ENCODE measurements around the gene CAMSAP3.

The CAMSAP3 gene

DNA sequence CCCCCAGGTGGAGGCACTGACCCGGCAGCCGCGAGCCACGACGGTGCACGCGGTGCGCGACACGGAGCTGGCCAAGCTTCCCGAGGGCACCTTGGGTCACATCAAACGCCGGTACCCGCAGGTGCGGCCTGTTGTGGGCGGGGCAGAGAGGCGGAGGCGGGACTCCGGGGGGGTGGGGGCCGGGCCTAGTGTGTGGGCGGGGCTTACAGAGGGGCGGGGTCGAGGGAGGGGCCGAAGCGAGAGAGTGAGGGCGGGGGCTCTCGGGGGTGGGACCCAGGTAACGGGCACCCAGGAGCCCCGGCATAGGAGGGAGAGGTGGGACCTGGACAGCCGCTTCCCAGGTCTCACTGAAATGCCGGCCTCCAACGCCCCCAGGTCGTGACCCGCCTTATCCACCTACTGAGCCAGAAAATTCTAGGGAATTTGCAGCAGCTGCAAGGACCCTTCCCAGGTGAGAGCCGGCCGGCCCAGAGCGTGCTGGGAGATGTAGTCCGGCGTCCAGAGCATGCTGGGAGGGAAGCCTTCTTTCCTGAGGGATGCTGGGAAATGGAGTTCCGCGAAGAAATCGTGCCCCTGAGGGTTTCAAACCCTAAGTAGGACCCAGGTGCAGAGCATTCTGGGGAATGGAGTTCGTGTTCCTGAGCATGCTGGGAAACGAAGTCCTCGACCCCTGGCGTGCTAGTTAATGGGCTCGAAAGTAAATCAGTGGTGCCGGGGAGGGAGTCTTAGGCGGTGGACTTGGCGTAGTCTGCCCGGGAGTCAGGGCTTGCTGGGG, 44.5 kb upstream of the CAMSAP3 start:
- in situ Hi-C loops (cut with MboI; ENCODE audit: low pct_unique_long_range_greater_than_20kb, low sequenced_read_pairs, unreplicated experiment) = loop anchor here (25.0 kb wide), 1 partner anchor 261 kb away; no protein-coding TSS in a partner anchor
- DNase-seq (ENCODE audit: low spot score) = peak; percentile 69
- TF ChIP-seq, protein P1, sequence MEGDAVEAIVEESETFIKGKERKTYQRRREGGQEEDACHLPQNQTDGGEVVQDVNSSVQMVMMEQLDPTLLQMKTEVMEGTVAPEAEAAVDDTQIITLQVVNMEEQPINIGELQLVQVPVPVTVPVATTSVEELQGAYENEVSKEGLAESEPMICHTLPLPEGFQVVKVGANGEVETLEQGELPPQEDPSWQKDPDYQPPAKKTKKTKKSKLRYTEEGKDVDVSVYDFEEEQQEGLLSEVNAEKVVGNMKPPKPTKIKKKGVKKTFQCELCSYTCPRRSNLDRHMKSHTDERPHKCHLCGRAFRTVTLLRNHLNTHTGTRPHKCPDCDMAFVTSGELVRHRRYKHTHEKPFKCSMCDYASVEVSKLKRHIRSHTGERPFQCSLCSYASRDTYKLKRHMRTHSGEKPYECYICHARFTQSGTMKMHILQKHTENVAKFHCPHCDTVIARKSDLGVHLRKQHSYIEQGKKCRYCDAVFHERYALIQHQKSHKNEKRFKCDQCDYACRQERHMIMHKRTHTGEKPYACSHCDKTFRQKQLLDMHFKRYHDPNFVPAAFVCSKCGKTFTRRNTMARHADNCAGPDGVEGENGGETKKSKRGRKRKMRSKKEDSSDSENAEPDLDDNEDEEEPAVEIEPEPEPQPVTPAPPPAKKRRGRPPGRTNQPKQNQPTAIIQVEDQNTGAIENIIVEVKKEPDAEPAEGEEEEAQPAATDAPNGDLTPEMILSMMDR (IDR thresholded peaks at IDR 0.05; ENCODE audit: extremely low read depth, insufficient read depth, missing control alignments) = no peak

DNA sequence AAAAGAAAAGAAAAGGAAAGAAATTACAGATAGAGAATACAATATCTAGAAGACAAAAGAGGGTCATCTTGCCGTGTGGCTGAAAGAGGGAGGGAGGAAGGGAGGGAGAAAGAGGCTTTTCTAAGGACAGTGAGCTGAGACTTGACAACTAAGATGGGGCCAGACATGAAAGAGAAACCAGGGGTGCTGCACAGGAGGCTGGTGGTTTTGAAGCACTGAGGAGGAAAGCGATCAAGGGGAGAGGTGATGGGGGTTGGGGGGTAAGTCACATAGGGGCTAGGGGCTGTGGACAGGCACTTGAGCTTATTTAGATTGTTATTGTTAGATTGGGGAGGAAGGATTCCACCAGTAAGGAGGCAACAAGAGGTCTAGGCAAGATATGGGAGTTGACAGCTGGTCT, 42.9 kb upstream of the CAMSAP3 start:
- DNase-seq (ENCODE audit: low spot score) = peak; percentile 72
- TF ChIP-seq, protein P1 (IDR thresholded peaks at IDR 0.05; ENCODE audit: extremely low read depth, insufficient read depth, missing control alignments) = no peak
- in situ Hi-C loops (cut with MboI; ENCODE audit: low pct_unique_long_range_greater_than_20kb, low sequenced_read_pairs, unreplicated experiment) = loop anchor here (25.0 kb wide), 1 partner anchor 260 kb away; no protein-coding TSS in a partner anchor

- TF ChIP-seq, protein P1 (IDR thresholded peaks at IDR 0.05; ENCODE audit: extremely low read depth, insufficient read depth, missing control alignments) = no peak
- in situ Hi-C loops (cut with MboI; ENCODE audit: low pct_unique_long_range_greater_than_20kb, low sequenced_read_pairs, unreplicated experiment) = loop anchor here (25.0 kb wide), 1 partner anchor 258 kb away; no protein-coding TSS in a partner anchor
- no peak for DNase-seq (ENCODE audit: low spot score)
Measured at GRCh38 chr19:7554565-7554964, 41.1 kb upstream of the CAMSAP3 start.

DNA sequence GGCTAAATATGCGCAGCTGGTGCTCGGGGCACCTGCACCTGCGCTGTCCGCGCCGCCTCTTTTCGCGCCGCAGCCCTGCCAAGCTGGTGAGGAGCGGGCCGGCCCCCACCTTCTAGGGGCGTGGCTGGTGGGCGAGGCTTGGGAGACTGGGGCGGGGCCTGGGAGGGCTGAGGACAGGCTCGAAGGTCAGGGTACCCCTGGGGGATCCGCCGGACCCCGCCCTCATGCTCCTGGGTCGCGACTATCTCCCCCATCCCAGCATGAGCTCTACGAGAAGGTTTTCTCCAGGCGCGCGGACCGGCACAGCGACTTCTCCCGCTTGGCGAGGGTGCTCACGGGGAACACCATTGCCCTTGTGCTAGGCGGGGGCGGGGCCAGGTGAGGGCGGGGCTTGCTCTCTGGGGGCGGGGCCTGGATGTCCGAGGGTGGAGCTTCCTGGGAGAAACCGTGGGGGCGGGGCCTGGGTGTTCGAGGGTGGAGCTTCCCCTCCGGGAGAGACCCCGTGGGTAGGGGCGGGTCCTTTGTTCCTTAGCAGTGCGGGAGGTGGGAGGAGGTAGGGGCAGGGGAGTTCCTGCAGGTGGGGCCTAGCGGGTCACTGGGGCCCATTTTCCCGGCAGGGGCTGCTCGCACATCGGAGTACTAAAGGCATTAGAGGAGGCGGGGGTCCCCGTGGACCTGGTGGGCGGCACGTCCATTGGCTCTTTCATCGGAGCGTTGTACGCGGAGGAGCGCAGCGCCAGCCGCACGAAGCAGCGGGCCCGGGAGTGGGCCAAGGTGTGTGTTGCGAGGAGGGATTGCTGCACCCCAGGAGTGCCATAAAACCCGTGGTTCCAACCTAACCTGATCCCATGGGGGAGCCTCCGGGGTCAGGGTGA, 40.4 kb upstream of the CAMSAP3 start:
- no peak for DNase-seq (ENCODE audit: low spot score)
- TF ChIP-seq, protein P1 (IDR thresholded peaks at IDR 0.05; ENCODE audit: extremely low read depth, insufficient read depth, missing control alignments) = no peak
- in situ Hi-C loops (cut with MboI; ENCODE audit: low pct_unique_long_range_greater_than_20kb, low sequenced_read_pairs, unreplicated experiment) = loop anchor here (25.0 kb wide), 1 partner anchor 257 kb away; no protein-coding TSS in a partner anchor

GRCh38 chr19:7556696-7557315, 38.9 kb upstream of the CAMSAP3 start:
- TF ChIP-seq, protein P1 (IDR thresholded peaks at IDR 0.05; ENCODE audit: extremely low read depth, insufficient read depth, missing control alignments) = no peak
- DNase-seq (ENCODE audit: low spot score) = no peak
- in situ Hi-C loops (cut with MboI; ENCODE audit: low pct_unique_long_range_greater_than_20kb, low sequenced_read_pairs, unreplicated experiment) = loop anchor here (25.0 kb wide), 1 partner anchor 255 kb away; no protein-coding TSS in a partner anchor

DNA sequence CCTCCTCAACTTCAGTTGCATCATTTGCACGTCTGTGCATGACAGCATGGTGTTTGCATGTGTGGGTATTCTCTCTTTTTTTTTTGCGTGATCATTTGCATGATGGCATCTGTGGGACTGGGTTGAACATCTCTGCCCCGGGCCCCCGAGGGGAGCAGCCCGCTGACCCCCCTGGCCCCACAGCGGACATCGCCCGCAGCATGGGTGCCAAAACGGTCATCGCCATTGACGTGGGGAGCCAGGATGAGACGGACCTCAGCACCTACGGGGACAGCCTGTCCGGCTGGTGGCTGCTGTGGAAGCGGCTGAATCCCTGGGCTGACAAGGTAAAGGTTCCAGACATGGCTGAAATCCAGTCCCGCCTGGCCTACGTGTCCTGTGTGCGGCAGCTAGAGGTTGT, 37.0 kb upstream of the CAMSAP3 start:
- in situ Hi-C loops (cut with MboI; ENCODE audit: low pct_unique_long_range_greater_than_20kb, low sequenced_read_pairs, unreplicated experiment) = loop anchor here (25.0 kb wide), 1 partner anchor 254 kb away; no protein-coding TSS in a partner anchor
- no peak for DNase-seq (ENCODE audit: low spot score)
- TF ChIP-seq, protein P1 (IDR thresholded peaks at IDR 0.05; ENCODE audit: extremely low read depth, insufficient read depth, missing control alignments) = no peak

Data from GM13977 (cell line).